DMS114 treated with DMSO at 0.1 percent for 48 hours (cell line): ENCODE results near the gene CD74.
"Not testable (repeated sequence)": the region's sequence is repeated elsewhere in the genome, so short reads cannot be mapped to it uniquely, and the experiment has no call there.

Experiments used
- DNase-seq: peaks from one replicate; lab custom pipeline; 2025; ENCODE audit not compliant: unreplicated experiment; lab: John Stamatoyannopoulos, UW

Gene CD74

GRCh38 chr5:150441813-150442698 lies 29.3 kb upstream of the CD74 start:
- no peak for DNase-seq

- DNase-seq: no peak
Measured at GRCh38 chr5:150440948-150441812, 28.5 kb upstream of the CD74 start.

GRCh38 chr5:150438873-150439546 lies 26.3 kb upstream of the CD74 start:
- DNase-seq: no peak

GRCh38 chr5:150436141-150436680 lies 23.5 kb upstream of the CD74 start:
- peak; percentile 90 for DNase-seq

GRCh38 chr5:150434464-150434863 lies 21.8 kb upstream of the CD74 start:
- no peak for DNase-seq

GRCh38 chr5:150431574-150431973 lies 18.9 kb upstream of the CD74 start:
- no peak for DNase-seq

- DNase-seq: no peak
Measured at GRCh38 chr5:150431048-150431447, 18.3 kb upstream of the CD74 start.

- DNase-seq: no peak
Measured at GRCh38 chr5:150429410-150429873, 16.7 kb upstream of the CD74 start.

GRCh38 chr5:150428978-150429377 lies 16.3 kb upstream of the CD74 start:
- no peak for DNase-seq

- no peak for DNase-seq
Measured at GRCh38 chr5:150428106-150428876, 15.6 kb upstream of the CD74 start.

- DNase-seq: not testable (repeated sequence)
Measured at GRCh38 chr5:150426165-150426564, 13.5 kb upstream of the CD74 start.

GRCh38 chr5:150422758-150423157 lies 10.0 kb upstream of the CD74 start:
- no peak for DNase-seq

- no peak for DNase-seq
Measured at GRCh38 chr5:150422075-150422474, 9.4 kb upstream of the CD74 start.

GRCh38 chr5:150419630-150420270 lies 7.0 kb upstream of the CD74 start:
- no peak for DNase-seq

GRCh38 chr5:150413902-150414790 lies 1.4 kb upstream of the CD74 start:
- not testable (repeated sequence) for DNase-seq

- no peak for DNase-seq
Measured at GRCh38 chr5:150413176-150413901, 629 bp upstream of the CD74 start.

GRCh38 chr5:150411245-150411979 lies 1.3 kb downstream of the CD74 start:
- peak; percentile 22 for DNase-seq
